Activated naive CD8-positive, alpha-beta T cell treated with anti-CD3 and anti-CD28 coated beads, Interleukin-2, amount 10 ng/mL, durations not matched to agents 7 days and 5 days (primary cell): ENCODE data around the gene AHI1. TPM values are rescaled to one million over a fixed set of nuclear protein-coding genes. Genes with fewer than 3 reads are reported as not detected.

Source experiments
- ATAC-seq: fragments of 150-1000 bp; cut with Tn5 transposase; one replicate; pipeline ENCODE4 v1.10.0; 2021; ENCODE audit warnings: low read depth, moderate library complexity
- POLR2A ChIA-PET: fragments of 350-600 bp; sonication (Branson Sonifier 250); formaldehyde crosslinking; loops from one replicate; lab custom pipeline; 2021; ENCODE audit warnings: antibody characterized with exemption; lab: Charles Lee
- DNase-seq: peaks from one replicate; pipeline ENCODE4 v3.0.0; 2021
- H3K27ac Mint-ChIP-seq: one replicate; pipeline ENCODE4 v1.8.0; 2022; ENCODE audit warnings: mild to moderate bottlenecking, mixed read lengths
- H3K27me3 Mint-ChIP-seq: one replicate; pipeline ENCODE4 v1.8.0; 2022; ENCODE audit warnings: mild to moderate bottlenecking, moderate library complexity, mixed read lengths
- H3K36me3 Mint-ChIP-seq: one replicate; pipeline ENCODE4 v1.8.0; 2021; ENCODE audit warnings: mild to moderate bottlenecking, mixed read lengths
- H3K4me1 Mint-ChIP-seq: one replicate; pipeline ENCODE4 v1.8.0; 2021; ENCODE audit warnings: mixed read lengths
- H3K4me3 Mint-ChIP-seq: one replicate; pipeline ENCODE4 v1.8.0; 2022; ENCODE audit warnings: mild to moderate bottlenecking, moderate library complexity, mixed read lengths
- H3K9me3 Mint-ChIP-seq: one replicate; pipeline ENCODE4 v1.8.0; 2021; ENCODE audit warnings: mixed read lengths
- total RNA-seq, 2 experiments: library from RNA; stranded (reverse); gene quantifications; one replicate each; pipeline ENCODE4 v1.2.3, GENCODE V29; 2021

The AHI1 gene
- total RNA-seq, 2 experiments from 2014 or later = 19.9 to 21.4 TPM

DNA sequence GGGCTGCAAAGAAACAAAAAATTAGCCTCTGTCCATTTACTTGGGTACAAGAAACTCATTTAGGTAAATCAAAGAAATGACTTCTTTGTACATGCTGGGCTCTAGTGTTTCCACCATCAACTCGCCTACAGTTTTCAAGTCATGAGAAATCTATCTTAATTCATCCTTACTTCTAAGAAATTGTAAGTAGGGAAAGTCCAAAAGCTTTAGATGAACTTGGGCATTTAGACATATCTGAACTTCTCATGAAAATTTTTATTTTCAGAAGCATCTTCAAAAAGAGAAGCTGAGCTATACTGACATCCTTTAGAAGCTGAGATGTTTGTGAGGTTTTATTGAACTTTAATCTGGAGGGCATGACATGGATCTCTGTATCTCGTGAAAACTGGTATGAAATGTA is 199.1 kb downstream of the AHI1 start:
- no peaks in the 10 kb centered on the region for H3K4me1 Mint-ChIP-seq
- H3K27ac Mint-ChIP-seq = no peak overlapping the region
- no peak for DNase-seq
- H3K4me3 Mint-ChIP-seq = no peak overlapping the region
- POLR2A ChIA-PET = no interaction called here
- ATAC-seq = no peak
- peaks cover 28% of the 10 kb centered on the region for H3K36me3 Mint-ChIP-seq
- no peaks in the 10 kb centered on the region for H3K27me3 Mint-ChIP-seq
- peaks cover 8% of the 10 kb centered on the region for H3K9me3 Mint-ChIP-seq

- POLR2A ChIA-PET = no interaction called here
- peaks cover 4% of the 10 kb centered on the region for H3K9me3 Mint-ChIP-seq
- ATAC-seq = no peak
- DNase-seq = no peak
- no peak overlapping the region for H3K4me3 Mint-ChIP-seq
- no peaks in the 10 kb centered on the region for H3K4me1 Mint-ChIP-seq
- H3K36me3 Mint-ChIP-seq = peaks cover 23% of the 10 kb centered on the region
- H3K27ac Mint-ChIP-seq = no peak overlapping the region
- no peaks in the 10 kb centered on the region for H3K27me3 Mint-ChIP-seq
These were observed 200.8 kb downstream of the AHI1 start for GRCh38 chr6:135296715-135297114.

DNA sequence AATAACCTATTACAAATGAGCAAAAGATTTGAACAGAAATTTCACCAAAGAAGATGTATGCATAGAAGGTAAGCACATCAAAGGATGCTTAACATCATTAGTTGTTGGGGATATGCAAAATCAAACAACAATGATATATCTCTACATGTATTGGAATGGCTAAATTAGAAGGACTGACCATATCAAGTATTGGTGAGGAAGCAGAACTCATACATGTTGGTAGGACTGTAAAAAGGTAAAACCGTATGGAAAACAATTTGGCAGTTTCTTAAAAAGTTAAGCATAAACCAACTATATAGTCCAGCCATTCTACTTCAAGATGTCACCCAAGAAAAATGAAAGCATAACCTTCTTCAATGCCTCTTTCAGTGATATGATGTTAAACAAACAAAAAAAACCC is 202.5 kb downstream of the AHI1 start:
- POLR2A ChIA-PET = no interaction called here
- Mint-ChIP-seq H3K9me3 (peaks cover 2% of the 10 kb centered on the region), H3K4me1 (no peaks in the 10 kb centered on the region), H3K27me3 (no peaks in the 10 kb centered on the region), H3K36me3 (peaks cover 18% of the 10 kb centered on the region), H3K27ac (no peak overlapping the region), H3K4me3 (no peak overlapping the region)
- ATAC-seq = no peak
- no peak for DNase-seq

- Mint-ChIP-seq H3K36me3 (peaks cover 25% of the 10 kb centered on the region), H3K27me3 (no peaks in the 10 kb centered on the region), H3K4me3 (no peak overlapping the region), H3K4me1 (peaks cover 6% of the 10 kb centered on the region), H3K9me3 (peaks cover 4% of the 10 kb centered on the region), H3K27ac (no peak overlapping the region)
- POLR2A ChIA-PET = no interaction called here
- no peak for DNase-seq
- ATAC-seq = no peak
These were observed 206.1 kb downstream of the AHI1 start for GRCh38 chr6:135291288-135292076.

GRCh38 chr6:135289816-135290215 is 207.7 kb downstream of the AHI1 start:
- Mint-ChIP-seq H3K4me3 (no peak overlapping the region), H3K4me1 (peaks cover 6% of the 10 kb centered on the region), H3K27ac (no peak overlapping the region), H3K9me3 (peaks cover 2% of the 10 kb centered on the region), H3K36me3 (peaks cover 23% of the 10 kb centered on the region), H3K27me3 (no peaks in the 10 kb centered on the region)
- POLR2A ChIA-PET = no interaction called here
- DNase-seq = no peak
- ATAC-seq = no peak

GRCh38 chr6:135286962-135287538 is 210.5 kb downstream of the AHI1 start:
- peaks cover 15% of the 10 kb centered on the region for H3K36me3 Mint-ChIP-seq
- no peak for ATAC-seq
- peaks cover 2% of the 10 kb centered on the region for H3K9me3 Mint-ChIP-seq
- H3K4me1 Mint-ChIP-seq = peaks cover 6% of the 10 kb centered on the region
- H3K4me3 Mint-ChIP-seq = no peak overlapping the region
- no peak overlapping the region for H3K27ac Mint-ChIP-seq
- no peaks in the 10 kb centered on the region for H3K27me3 Mint-ChIP-seq
- no peak for DNase-seq
- POLR2A ChIA-PET = no interaction called here

GRCh38 chr6:135285165-135285564 is 212.4 kb downstream of the AHI1 start:
- POLR2A ChIA-PET = no interaction called here
- DNase-seq (no peak), ATAC-seq (no peak)
- Mint-ChIP-seq H3K36me3 (peaks cover 15% of the 10 kb centered on the region), H3K4me1 (peaks cover 6% of the 10 kb centered on the region), H3K4me3 (no peak overlapping the region), H3K27me3 (no peaks in the 10 kb centered on the region), H3K9me3 (peaks cover 2% of the 10 kb centered on the region), H3K27ac (no peak overlapping the region)

DNA sequence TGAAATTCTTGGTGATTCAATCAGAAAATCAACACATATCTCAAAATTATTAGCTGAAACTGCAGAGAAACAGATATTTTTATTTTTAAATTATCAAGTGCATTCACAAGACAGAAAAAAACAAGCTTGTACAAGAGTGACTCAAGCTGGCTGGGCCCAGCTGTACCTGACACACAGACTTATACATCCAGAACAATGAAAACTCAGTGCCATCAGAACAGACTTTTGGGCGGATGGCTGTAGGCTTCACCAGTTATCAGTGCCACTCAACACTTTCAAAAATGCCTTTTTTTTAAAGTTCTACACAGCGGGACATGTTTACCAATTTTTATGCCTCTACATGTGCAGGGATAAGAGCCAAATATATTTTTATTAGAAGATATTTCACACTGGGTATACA is 213.6 kb downstream of the AHI1 start:
- DNase-seq = no peak
- H3K27ac Mint-ChIP-seq = no peak overlapping the region
- POLR2A ChIA-PET = no interaction called here
- H3K4me3 Mint-ChIP-seq = no peak overlapping the region
- H3K27me3 Mint-ChIP-seq = no peaks in the 10 kb centered on the region
- H3K36me3 Mint-ChIP-seq = peaks cover 15% of the 10 kb centered on the region
- peaks cover 2% of the 10 kb centered on the region for H3K9me3 Mint-ChIP-seq
- peaks cover 6% of the 10 kb centered on the region for H3K4me1 Mint-ChIP-seq
- ATAC-seq = no peak

- no peaks in the 10 kb centered on the region for H3K27me3 Mint-ChIP-seq
- DNase-seq = no peak
- H3K4me3 Mint-ChIP-seq = no peak overlapping the region
- H3K9me3 Mint-ChIP-seq = peaks cover 2% of the 10 kb centered on the region
- H3K36me3 Mint-ChIP-seq = peaks cover 13% of the 10 kb centered on the region
- POLR2A ChIA-PET = no interaction called here
- H3K27ac Mint-ChIP-seq = no peak overlapping the region
- no peak for ATAC-seq
- H3K4me1 Mint-ChIP-seq = peaks cover 6% of the 10 kb centered on the region
These were observed 215.1 kb downstream of the AHI1 start for GRCh38 chr6:135282395-135282794.

- no peak for DNase-seq
- POLR2A ChIA-PET = no interaction called here
These were observed 215.6 kb downstream of the AHI1 start for GRCh38 chr6:135281964-135282363.

GRCh38 chr6:135281227-135281626 is 216.3 kb downstream of the AHI1 start:
- Mint-ChIP-seq H3K4me3 (no peak overlapping the region), H3K27me3 (no peaks in the 10 kb centered on the region), H3K36me3 (peaks cover 5% of the 10 kb centered on the region), H3K27ac (no peak overlapping the region), H3K9me3 (no peaks in the 10 kb centered on the region), H3K4me1 (no peaks in the 10 kb centered on the region)
- ATAC-seq (no peak), DNase-seq (no peak)
- POLR2A ChIA-PET = no interaction called here

More at GRCh38 chr6:135281964-135282363, 215.6 kb downstream of the AHI1 start:
- peaks cover 2% of the 10 kb centered on the region for H3K4me1 Mint-ChIP-seq
- H3K9me3 Mint-ChIP-seq = no peaks in the 10 kb centered on the region
- H3K27me3 Mint-ChIP-seq = no peaks in the 10 kb centered on the region
- no peak for ATAC-seq
- peaks cover 9% of the 10 kb centered on the region for H3K36me3 Mint-ChIP-seq
- no peak overlapping the region for H3K4me3 Mint-ChIP-seq
- no peak overlapping the region for H3K27ac Mint-ChIP-seq

- H3K27ac Mint-ChIP-seq = no peak overlapping the region
- no peaks in the 10 kb centered on the region for H3K4me1 Mint-ChIP-seq
- no peaks in the 10 kb centered on the region for H3K27me3 Mint-ChIP-seq
- ATAC-seq (no peak), DNase-seq (no peak)
- POLR2A ChIA-PET = no interaction called here
- no peaks in the 10 kb centered on the region for H3K9me3 Mint-ChIP-seq
- H3K36me3 Mint-ChIP-seq = peaks cover 2% of the 10 kb centered on the region
- H3K4me3 Mint-ChIP-seq = no peak overlapping the region
These were observed 217.0 kb downstream of the AHI1 start for GRCh38 chr6:135280375-135281136.

- H3K9me3 Mint-ChIP-seq = no peaks in the 10 kb centered on the region
- DNase-seq = no peak
- H3K27ac Mint-ChIP-seq = no peak overlapping the region
- no peaks in the 10 kb centered on the region for H3K4me1 Mint-ChIP-seq
- no peaks in the 10 kb centered on the region for H3K36me3 Mint-ChIP-seq
- ATAC-seq = no peak
- H3K4me3 Mint-ChIP-seq = no peak overlapping the region
- POLR2A ChIA-PET = no interaction called here
- H3K27me3 Mint-ChIP-seq = peaks cover 2% of the 10 kb centered on the region
These were observed 220.1 kb downstream of the AHI1 start for GRCh38 chr6:135277422-135277821.
